Left renal cortex interstitium (tissue), 4 donors: ENCODE results near the gene ADGRG6. TPM values are rescaled to one million over a fixed set of nuclear protein-coding genes. Genes with fewer than 3 reads are reported as not detected.
"Not testable (repeated sequence)": the region's sequence is repeated elsewhere in the genome, so short reads cannot be mapped to it uniquely, and the experiment has no call there.

ENCODE experiments used
- DNase-seq, 4 donors: peaks; one replicate each; pipeline ENCODE4 v3.0.0-alpha.2; 2013; ENCODE audit warnings: low read depth in 4 of 4, low spot score in 2 of 4, missing footprints in 1 of 4
- polyA plus RNA-seq, 4 donors: library from polyadenylated mRNA; unstranded; fragments of 120-200 nt; gene quantifications; one replicate each; pipeline ENCODE4 v1.2.1, GENCODE V29; 2013; ENCODE audit not compliant: insufficient read length in 4 of 4

Gene ADGRG6
- polyA plus RNA-seq, 4 donors = 26.8 to 35.0 (median 27.8) TPM

- DNase-seq = no peak
Measured at GRCh38 chr6:142433419-142433818, 131.6 kb downstream of the ADGRG6 start.

- DNase-seq = no peak
Measured at GRCh38 chr6:142438898-142439297, 137.1 kb downstream of the ADGRG6 start.

GRCh38 chr6:142440600-142441293 lies 138.9 kb downstream of the ADGRG6 start:
- no peak for DNase-seq

- DNase-seq = no peak
Measured at GRCh38 chr6:142441716-142442115, 139.9 kb downstream of the ADGRG6 start.

- DNase-seq = no peak
Measured at GRCh38 chr6:142443102-142443501, 141.3 kb downstream of the ADGRG6 start.

- DNase-seq = no peak
Measured at GRCh38 chr6:142443532-142443931, 141.7 kb downstream of the ADGRG6 start.

GRCh38 chr6:142444376-142444775 lies 142.6 kb downstream of the ADGRG6 start:
- no peak for DNase-seq

- DNase-seq = no peak
Measured at GRCh38 chr6:142444881-142445301, 143.1 kb downstream of the ADGRG6 start.

- no peak for DNase-seq
Measured at GRCh38 chr6:142446168-142446567, 144.4 kb downstream of the ADGRG6 start.

- DNase-seq = no peak
Measured at GRCh38 chr6:142446576-142446975, 144.8 kb downstream of the ADGRG6 start.

GRCh38 chr6:142448091-142448729 lies 146.4 kb downstream of the ADGRG6 start:
- no peak for DNase-seq

GRCh38 chr6:142450856-142451255 lies 149.0 kb downstream of the ADGRG6 start:
- not testable (repeated sequence) for DNase-seq

- no peak for DNase-seq
Measured at GRCh38 chr6:142452993-142453392, 151.2 kb downstream of the ADGRG6 start.

GRCh38 chr6:142454196-142454595 lies 152.4 kb downstream of the ADGRG6 start:
- DNase-seq = not testable (repeated sequence)

GRCh38 chr6:142454848-142455247 lies 153.0 kb downstream of the ADGRG6 start:
- DNase-seq = not testable (repeated sequence)

GRCh38 chr6:142455957-142456589 lies 154.3 kb downstream of the ADGRG6 start:
- DNase-seq = no peak

GRCh38 chr6:142457638-142458406 lies 156.0 kb downstream of the ADGRG6 start:
- no peak for DNase-seq

GRCh38 chr6:142458836-142459235 lies 157.0 kb downstream of the ADGRG6 start:
- DNase-seq = no peak

- DNase-seq = no peak
Measured at GRCh38 chr6:142459271-142459670, 157.5 kb downstream of the ADGRG6 start.

GRCh38 chr6:142462260-142462659 lies 160.5 kb downstream of the ADGRG6 start:
- DNase-seq = no peak

GRCh38 chr6:142463988-142464387 lies 162.2 kb downstream of the ADGRG6 start:
- no peak for DNase-seq
